GM21381 (cell line): Measurements from ENCODE around the gene TAF4.
"Not testable (repeated sequence)": the region's sequence is repeated elsewhere in the genome, so short reads cannot be mapped to it uniquely, and the experiment has no call there.

Source experiments
- ATAC-seq: cut with Tn5 transposase; IDR thresholded peaks from one replicate; pipeline ENCODE4 v1.9.1; 2021; ENCODE audit warnings: mild to moderate bottlenecking, moderate library complexity; ENCODE audit not compliant: unreplicated experiment

Gene TAF4, protein sequence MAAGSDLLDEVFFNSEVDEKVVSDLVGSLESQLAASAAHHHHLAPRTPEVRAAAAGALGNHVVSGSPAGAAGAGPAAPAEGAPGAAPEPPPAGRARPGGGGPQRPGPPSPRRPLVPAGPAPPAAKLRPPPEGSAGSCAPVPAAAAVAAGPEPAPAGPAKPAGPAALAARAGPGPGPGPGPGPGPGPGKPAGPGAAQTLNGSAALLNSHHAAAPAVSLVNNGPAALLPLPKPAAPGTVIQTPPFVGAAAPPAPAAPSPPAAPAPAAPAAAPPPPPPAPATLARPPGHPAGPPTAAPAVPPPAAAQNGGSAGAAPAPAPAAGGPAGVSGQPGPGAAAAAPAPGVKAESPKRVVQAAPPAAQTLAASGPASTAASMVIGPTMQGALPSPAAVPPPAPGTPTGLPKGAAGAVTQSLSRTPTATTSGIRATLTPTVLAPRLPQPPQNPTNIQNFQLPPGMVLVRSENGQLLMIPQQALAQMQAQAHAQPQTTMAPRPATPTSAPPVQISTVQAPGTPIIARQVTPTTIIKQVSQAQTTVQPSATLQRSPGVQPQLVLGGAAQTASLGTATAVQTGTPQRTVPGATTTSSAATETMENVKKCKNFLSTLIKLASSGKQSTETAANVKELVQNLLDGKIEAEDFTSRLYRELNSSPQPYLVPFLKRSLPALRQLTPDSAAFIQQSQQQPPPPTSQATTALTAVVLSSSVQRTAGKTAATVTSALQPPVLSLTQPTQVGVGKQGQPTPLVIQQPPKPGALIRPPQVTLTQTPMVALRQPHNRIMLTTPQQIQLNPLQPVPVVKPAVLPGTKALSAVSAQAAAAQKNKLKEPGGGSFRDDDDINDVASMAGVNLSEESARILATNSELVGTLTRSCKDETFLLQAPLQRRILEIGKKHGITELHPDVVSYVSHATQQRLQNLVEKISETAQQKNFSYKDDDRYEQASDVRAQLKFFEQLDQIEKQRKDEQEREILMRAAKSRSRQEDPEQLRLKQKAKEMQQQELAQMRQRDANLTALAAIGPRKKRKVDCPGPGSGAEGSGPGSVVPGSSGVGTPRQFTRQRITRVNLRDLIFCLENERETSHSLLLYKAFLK

DNA sequence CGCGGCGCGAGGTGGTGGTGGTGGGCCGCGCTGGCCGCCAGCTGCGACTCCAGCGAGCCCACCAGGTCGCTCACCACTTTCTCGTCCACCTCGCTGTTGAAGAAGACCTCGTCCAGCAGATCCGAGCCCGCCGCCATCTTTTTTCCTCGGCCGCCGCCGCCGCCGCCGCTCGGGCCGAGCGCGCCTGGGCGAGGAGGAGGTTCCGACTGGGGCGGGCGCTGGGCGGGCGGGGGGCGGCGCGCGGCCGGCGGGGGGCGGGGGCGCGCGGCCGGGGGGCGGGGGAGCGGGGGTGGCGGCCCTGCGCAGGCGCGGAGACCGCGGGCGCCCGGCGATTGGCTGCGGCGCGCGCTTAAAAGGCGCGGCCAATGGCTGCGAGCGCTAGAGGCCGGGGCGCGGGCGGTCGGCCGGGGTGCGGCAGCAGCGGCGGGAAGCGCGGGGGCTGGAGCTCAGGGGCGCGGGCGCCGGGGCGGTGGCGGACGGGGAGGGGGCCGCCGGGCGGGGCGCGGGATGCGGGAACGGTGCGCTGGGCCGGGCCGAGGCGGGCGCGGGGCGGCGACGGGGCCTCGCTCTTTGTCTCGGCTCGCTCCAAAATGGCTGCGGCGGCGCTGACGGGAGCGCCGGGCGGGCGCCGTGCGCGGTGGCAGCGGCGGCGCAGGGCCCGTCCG lies at the start of gene TAF4:
TAF4 (minus strand) TSS at position 208 of the 665 bp plus-strand sequence; CDS start at position 137, 71 bp downstream.
- peak; percentile 69 for ATAC-seq

DNA sequence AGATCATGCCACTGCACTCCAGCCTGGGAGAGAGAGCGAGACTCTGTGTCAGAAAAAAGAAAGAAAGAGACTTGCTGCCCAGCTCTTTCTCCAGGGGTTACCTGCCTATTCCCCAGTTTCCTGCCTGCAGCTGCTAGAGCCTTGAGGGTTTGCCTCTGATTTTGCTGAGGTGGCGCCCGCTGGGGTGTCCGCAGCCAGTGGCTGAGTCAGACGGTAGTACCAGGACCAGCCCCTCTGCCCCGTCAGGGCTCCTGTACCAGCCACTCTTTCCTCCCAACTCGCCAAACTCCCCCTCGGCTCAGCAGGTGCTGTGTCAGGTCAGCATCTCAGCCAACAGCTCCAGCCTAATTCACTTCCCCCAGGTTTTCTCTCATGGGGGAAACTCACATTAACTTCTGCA lies 49.2 kb upstream of the TAF4 start:
- ATAC-seq = no peak

DNA sequence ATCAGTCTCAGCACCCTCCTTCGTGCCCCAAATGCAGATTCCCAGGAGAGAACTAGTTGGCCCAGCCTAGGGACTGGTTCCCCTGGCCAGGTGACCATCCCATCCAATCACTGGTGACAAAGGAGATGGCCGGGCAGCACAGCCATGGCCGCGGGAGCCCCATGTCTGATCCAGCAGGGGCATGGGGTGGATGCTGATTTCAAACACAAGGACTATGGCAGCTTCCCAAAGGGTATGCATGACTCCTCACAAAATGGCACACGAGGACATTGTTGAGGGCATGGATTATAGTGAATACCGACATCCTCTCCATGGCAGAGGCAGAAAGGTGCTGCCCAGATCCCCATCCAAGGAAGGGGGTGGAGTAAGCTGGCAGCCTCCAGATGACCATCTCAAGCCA lies 46.7 kb upstream of the TAF4 start:
- ATAC-seq = no peak

DNA sequence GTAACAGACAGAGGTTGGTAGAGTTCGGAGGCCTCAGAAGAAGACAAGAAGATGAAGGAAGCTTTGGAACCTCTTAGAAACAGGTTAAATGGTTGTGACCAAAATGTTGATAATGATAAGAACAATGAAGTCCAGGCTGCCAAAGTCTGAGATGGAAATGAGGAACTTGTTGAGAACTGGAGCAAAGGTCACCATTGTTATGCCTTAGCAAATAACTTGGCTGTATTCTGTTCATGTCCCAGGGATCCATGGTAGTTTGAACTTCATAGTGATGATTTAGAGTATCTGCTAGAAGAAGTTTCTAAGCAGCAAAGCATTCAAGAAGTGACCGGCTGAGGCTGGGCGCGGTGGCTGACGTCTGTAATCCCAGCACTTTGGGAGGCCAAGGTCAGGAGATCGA lies 45.5 kb upstream of the TAF4 start:
- no peak for ATAC-seq

DNA sequence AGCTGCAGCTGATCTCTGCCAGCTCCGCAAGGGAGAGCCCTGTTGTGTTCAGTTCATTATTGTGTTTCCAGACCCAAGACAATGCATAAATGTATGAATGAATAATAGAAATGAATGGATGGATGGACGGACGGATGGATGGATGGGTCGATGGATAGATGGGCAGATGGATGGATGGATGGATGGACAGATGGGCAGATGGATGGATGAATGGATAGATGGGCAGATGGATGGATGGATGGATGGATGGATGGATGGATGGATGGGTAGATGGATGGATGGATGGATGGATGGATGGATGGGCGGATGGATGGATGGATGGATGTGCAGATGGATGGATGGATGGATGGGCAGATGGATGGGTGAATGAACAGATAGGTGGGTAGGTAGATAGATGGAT lies 39.9 kb upstream of the TAF4 start:
- no peak for ATAC-seq

DNA sequence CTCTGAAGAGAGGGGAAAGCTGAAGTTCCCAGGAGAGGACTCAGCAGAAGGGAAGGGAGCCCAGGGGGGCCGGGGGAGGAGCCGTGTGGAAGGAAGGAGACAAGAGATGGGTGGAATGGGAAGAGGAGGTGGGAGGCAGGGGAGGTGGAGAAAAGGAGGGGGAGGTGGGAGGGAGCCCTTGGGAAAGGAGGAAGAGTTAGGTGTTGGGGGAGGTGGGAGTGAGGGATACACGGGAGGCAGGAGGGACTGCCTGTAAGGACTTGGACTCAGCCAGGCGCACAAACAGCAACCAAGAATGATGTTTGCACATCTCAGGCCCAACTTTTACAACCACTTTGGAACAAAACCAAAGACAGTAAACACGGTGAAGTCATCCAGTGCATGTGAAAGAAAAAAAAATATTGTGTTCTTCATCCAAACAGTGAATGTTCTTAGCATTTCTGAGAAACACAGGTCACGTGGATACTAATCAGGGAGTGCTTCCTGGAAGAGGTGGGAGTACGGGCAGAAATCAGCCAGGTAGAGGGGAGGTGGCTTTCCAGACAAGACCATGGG lies 39.2 kb upstream of the TAF4 start:
- ATAC-seq = no peak

DNA sequence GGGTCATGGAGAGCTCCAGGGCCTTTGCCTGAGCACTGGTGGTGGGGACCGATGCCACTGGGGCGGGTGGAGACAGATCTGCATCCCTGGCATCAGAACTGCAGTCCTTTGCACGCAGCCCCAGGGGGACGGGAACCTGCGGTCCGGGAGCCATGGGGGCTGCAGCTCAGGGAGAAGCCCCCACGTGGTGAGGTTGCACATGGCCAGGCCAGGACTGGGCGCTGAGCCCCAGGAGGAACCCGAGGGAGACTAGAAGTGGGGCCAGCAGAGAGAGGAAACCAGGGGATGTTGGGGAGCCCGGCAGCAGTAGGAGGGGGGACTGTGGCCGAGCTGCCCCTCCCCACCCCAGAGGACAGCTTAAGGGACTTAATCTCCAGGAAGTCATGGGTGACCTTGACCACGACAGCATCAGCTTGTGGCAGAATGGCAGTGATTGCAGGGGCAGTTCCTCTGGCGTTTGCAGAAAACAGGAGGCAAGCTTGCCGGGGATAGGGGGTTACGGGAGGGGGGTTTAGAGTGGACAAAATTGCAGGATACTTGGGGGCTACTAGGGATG lies 38.6 kb upstream of the TAF4 start:
- ATAC-seq = no peak

DNA sequence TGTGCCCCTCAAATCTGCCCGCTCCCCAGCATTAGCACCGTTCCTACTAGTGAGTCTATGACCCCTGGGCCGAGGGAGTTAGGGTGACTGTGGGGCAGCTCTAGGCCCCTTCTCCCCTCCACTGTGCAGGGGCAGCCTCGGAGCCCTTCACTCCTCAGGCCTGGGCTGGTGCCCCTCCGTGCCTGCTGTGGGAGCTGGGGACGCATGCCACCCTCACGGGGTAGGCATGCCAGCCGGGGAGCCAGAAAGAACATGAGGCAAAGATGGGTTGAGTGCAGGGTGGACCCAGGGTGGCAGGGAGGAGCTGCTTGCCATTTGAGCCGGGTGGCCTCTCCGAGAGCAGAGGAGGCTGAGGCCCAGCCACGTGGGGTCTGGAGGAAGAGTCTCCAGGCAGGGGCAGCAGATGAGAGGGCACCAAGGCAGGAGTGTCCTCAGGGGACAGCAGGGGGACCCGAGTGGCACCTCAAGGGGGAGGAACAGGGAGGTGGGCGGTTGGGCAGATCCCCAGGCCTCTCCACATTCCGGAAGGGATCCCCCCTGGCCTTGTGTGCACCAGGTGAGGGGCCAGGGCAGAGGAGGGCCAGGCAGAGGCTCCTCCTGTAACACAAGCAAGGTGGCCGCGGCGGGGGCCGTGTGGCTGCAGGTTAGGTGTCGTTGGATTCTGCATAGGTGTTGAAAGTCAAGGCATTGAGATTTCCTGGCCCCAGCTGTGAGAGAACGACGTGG lies 38.0 kb upstream of the TAF4 start:
- no peak for ATAC-seq

DNA sequence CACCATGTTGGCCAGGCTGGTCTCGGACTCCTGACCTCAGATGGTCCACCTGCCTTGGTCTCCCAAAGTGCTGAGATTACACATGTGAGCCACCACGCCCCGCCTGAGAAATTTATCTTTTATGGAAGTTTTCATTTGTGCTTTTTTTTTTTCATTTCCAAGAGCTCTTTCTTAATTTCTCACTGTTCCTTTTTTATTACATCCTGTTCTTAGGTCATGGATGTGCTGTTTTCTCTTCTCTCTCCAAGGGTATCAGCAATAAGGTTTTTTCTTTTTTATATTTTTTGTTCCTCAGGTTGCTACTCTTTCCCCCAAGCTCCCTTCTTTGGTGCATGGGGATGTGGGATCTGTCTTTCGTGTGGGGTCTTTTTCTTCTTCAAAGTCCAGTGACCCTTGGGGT lies 35.4 kb upstream of the TAF4 start:
- no peak for ATAC-seq

DNA sequence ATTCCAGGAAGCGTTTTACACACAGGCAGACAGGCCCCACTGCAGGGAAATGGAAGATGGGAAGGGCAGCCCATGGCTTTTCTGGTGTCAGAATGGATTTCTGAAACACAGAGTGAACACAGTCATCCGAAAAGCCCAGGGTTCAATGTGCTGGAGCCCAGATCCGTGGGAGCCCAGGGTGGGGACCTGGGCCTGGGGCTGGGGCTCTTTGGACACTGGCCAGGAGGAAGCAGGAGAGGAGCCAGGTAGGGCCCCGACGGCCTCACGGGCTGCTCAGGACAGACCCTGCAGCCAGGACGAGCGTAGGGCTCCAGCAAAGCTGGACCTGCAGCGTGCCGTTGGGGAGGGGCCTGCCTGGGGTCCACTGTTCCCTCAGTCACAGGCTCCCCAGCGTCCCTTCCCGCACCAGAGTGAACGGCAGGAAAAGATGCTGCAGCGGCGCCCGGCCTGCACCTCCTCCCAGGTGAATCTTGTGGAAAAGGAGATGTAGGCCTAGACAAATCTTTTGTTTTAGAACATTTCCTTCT lies 32.3 kb upstream of the TAF4 start:
- ATAC-seq = no peak

DNA sequence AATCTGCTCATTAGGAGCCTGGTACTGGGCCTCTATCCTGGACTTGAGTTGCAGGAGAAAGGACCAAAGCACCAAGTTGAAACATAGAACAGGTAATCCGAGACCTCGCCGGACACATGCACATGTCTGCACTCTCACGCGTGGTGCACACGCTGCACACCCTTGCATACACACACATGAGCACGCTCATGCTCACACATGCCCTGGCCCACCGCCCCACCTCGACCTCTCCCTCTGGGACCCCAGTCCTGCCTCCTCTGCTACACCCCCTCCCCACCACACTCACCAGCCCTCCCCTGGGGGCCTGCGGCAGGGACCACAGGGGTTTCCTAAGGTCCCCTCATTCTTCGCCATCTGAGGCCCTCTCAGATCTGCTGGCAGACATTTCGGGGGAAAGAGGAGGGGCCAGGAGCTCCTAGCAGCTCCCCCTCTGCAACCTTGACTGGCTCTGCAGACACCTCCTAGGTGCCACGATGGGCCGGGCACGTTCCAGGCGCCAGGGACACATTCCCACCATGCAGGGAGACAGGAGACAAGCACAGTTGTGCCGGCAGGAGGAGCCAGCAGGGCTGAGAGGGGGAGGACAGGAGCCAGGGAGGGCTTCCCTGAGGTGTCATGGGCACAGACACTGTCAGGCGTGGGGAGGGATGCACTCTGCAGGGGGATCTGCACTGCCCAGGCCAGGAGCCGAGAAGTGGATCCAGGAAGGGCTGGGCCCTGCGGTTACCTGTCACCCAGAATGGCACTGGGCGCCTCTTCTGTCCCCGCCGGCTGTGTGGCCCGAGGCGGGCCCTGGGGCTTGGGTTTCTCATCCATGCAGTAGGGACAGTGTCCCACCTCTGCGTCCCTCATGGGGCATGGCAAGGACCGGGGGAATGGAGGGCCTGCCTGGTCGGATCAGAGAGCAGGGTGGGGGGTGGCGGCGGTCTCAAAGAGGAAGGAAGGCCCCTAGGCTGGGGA lies 31.0 kb upstream of the TAF4 start:
- no peak for ATAC-seq

DNA sequence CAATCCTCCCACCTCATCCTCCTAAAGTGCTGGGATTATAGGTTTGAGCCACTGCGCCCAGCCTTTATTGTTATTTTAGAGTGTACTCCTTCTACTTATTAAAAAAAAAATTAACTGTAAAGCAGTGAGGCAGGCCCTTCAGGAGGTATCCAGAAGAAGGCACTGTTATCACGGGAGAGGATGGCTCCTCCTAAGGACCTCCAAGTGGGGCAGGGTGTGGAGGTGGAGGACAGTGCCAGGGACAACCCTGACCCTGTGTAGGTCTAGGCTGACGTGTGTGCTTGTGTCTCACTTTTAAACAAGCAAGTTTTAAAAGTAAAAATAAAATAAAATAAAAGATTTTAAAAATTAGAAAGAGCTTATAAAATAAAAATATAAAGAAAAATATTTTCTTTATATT lies 23.7 kb upstream of the TAF4 start:
- ATAC-seq = no peak

DNA sequence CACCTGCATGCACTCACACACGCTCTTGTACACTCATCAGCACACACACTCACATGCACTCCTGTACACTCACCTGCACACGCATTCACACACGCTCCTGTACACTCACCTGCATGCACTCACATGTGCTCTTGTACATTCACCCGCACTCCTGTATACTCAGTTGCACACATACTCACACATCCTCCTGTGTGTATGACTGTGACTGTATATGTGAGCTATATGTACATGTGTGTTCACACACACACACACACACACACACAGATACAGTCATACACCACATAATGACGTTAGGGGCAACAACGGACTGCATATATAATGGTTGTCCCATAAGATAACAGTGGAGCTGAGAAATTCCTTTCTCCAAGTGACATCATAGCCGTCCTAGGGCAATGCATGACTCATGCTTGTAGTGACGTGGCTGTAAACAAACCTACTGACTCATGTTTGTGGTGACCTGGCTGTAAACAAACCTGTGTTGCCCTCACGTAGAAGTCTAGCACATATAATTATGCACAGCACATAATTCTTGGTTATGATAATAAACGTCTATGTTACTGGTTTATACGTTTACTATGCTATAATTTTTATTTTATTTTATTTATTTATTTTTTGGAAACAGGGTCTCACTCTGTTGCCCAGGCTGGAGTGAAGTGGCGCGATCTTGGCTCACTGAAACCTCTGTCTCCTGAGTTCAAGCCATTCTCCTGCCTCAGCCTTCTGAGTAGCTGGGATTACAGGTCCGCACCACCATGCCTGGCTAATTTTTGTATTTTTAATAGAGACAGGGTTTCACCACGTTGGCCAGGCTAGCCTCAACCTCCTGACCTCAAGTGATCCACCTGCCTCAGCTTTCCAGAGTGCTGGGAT lies 22.8 kb upstream of the TAF4 start:
- no peak for ATAC-seq

DNA sequence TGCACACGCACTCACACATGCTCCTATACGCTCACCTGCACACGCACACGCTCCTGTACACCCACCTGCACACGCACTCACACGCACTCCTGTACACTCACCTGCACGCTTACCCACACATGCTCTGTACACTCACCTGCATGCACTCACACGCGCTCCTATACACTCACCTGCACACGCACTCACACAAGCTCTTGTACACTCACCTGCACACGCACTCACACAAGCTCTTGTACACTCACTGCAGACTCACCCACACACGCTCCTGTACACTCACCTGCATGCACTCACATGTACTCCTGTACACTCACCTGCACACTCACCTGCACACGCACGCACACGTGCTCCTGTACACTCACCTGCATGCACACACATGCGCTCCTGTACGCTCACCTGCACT lies 22.0 kb upstream of the TAF4 start:
- ATAC-seq = no peak

DNA sequence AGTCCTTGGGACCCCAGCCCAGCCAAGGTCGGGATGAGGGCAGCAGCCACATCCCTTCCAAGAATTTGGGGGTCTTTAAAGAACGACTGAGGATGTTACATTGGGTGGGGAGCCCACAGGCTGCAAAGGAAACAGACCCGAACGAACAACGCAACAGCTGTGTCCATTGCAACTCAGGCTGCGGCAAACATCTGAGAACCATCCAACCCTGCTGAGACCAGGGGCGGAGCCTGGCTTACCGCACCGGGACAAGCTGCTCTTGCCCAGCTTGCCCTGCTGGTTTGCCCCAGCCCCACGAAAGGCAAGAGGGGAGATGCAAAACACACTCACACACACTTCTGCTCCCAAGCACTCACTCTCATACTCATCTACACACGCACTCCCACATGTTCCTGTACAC lies 21.5 kb upstream of the TAF4 start:
- no peak for ATAC-seq

DNA sequence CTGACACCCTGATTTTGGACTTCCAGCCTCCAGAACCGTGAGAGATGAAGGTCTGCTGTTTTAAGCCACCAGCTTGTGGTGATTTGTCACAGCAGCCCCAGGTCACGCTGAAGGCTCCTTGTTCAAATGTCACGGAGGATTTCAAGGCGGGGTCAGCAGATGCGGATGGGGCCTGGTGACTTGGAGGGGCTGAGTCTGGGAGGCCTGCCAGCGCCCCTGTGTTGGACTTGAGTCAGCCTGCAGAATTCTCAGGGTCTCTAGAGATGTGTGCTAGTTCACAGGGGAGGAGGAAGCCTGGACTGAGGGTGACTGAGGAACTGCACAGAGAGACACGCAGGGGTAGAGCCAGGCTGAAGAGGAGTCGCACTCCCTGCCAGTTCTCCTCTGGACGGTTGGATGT lies 19.5 kb upstream of the TAF4 start:
- ATAC-seq = no peak

DNA sequence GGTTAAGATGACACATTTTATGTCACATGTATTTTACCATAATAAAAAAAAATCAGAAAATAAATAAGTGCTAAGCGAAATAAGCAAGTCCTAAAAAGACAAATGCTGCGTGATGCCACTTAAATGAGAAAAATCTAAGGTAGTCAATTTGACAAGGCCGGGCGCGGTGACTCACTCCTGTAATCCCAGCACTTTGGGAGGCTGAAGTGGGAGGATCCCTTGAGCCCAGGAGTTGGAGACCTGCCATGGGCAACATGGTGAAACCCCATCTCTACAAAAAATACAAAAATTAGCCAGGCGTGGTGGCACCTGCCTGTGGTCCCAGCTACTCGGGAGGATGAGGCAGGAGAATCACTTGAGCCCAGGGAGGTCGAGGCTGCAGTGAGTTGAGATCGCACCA lies 18.5 kb upstream of the TAF4 start:
- ATAC-seq = not testable (repeated sequence)

DNA sequence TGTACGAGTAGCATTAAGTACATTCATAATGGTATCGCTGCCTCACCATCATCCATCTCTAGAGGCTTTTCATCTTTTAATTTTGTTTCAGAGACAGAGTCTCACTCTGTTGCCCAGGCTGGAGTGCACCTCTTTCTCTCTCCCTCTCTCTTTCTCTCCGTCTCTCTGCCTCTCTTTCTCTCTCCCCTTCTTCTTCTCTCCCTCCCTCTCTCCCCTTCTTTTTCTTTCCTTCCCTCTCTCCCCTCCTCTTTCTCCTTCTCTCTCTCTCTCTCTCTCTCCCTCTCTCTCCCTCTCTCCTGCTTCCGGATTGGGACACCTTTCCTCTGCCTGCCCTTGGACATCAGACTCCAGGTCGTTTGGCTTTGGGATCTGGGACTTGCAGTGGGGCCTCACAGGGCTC lies 17.6 kb upstream of the TAF4 start:
- ATAC-seq = no peak
